Neutrophil (primary cell): Measurements from ENCODE around the gene KCNJ16.

Experiments
- H3K27ac ChIP-seq: fragments of 200-600 bp; sonication (generic); 2 replicates; pipeline ENCODE4 v1.5.1; 2016; ENCODE audit warnings: mild to moderate bottlenecking, moderate library complexity
- H3K27me3 ChIP-seq: fragments of 200-600 bp; sonication (generic); 2 replicates; pipeline ENCODE4 v1.6.0; 2016; ENCODE audit warnings: mild to moderate bottlenecking
- H3K36me3 ChIP-seq: fragments of 200-600 bp; sonication (generic); 2 replicates; pipeline ENCODE4 v1.5.1; 2017
- H3K4me1 ChIP-seq, 2 experiments: fragments of 200-600 bp in 1 of 2; sonication (generic) in 1 of 2; 1 replicate in 1 of 2; 2 replicates in 1 of 2; pipeline versions ENCODE4 v1.5.1 to v1.6.1; 2013 to 2016; ENCODE audit warnings: low read depth in 1 of 2, low read length in 1 of 2, mild to moderate bottlenecking in 1 of 2, moderate library complexity in 1 of 2; ENCODE audit not compliant: control insufficient read depth in 1 of 2, insufficient read depth in 1 of 2
- H3K4me3 ChIP-seq, 2 experiments: fragments of 200-600 bp in 1 of 2; sonication (generic) in 1 of 2; 1 replicate in 1 of 2; 2 replicates in 1 of 2; pipeline ENCODE4 v1.5.1; 2013 to 2016; ENCODE audit warnings: low read depth in 1 of 2, low read length in 1 of 2, mild to moderate bottlenecking in 1 of 2, moderate library complexity in 1 of 2
- H3K9me3 ChIP-seq: fragments of 200-600 bp; sonication (generic); 2 replicates; pipeline ENCODE4 v1.5.1; 2016
- CTCF ChIP-seq: fragments of 200-600 bp; sonication (generic); IDR thresholded peaks from 2 replicates; pipeline ENCODE4 v1.5.1; 2016; ENCODE audit warnings: antibody characterized with exemption

KCNJ16 gene

GRCh38 chr17:70091696-70092095 lies 16.7 kb downstream of the KCNJ16 start:
- no peak overlapping the region for H3K27ac ChIP-seq
- H3K27me3 ChIP-seq = no peaks in the 10 kb centered on the region
- no peaks in the 10 kb centered on the region for H3K9me3 ChIP-seq
- TF ChIP-seq CTCF = no peak
- H3K4me3 ChIP-seq = no peak overlapping the region
- H3K36me3 ChIP-seq = no peaks in the 10 kb centered on the region
- no peaks in the 10 kb centered on the region for H3K4me1 ChIP-seq

GRCh38 chr17:70093163-70093562 lies 18.1 kb downstream of the KCNJ16 start:
- no peak overlapping the region for H3K27ac ChIP-seq
- H3K4me3 ChIP-seq = no peak overlapping the region
- H3K4me1 ChIP-seq = no peaks in the 10 kb centered on the region
- H3K27me3 ChIP-seq = no peaks in the 10 kb centered on the region
- H3K9me3 ChIP-seq = no peaks in the 10 kb centered on the region
- no peak for TF ChIP-seq CTCF
- no peaks in the 10 kb centered on the region for H3K36me3 ChIP-seq

GRCh38 chr17:70095455-70095854 lies 20.4 kb downstream of the KCNJ16 start:
- no peak overlapping the region for H3K4me3 ChIP-seq
- no peak overlapping the region for H3K27ac ChIP-seq
- no peak for TF ChIP-seq CTCF
- no peaks in the 10 kb centered on the region for H3K27me3 ChIP-seq
- H3K4me1 ChIP-seq = peaks cover 0 to 9% of the 10 kb centered on the region in 2 experiments
- H3K36me3 ChIP-seq = no peaks in the 10 kb centered on the region
- no peaks in the 10 kb centered on the region for H3K9me3 ChIP-seq

GRCh38 chr17:70096861-70097260 lies 21.8 kb downstream of the KCNJ16 start:
- TF ChIP-seq CTCF = no peak
- Histone ChIP-seq H3K9me3 (no peaks in the 10 kb centered on the region), H3K4me1 (peaks cover 0 to 9% of the 10 kb centered on the region in 2 experiments), H3K36me3 (no peaks in the 10 kb centered on the region), H3K27ac (no peak overlapping the region), H3K27me3 (no peaks in the 10 kb centered on the region), H3K4me3 (no peak overlapping the region)

- TF ChIP-seq CTCF = no peak
- Histone ChIP-seq H3K4me1 (peaks cover 0 to 9% of the 10 kb centered on the region in 2 experiments), H3K9me3 (no peaks in the 10 kb centered on the region), H3K36me3 (no peaks in the 10 kb centered on the region), H3K4me3 (no peak overlapping the region), H3K27me3 (no peaks in the 10 kb centered on the region), H3K27ac (no peak overlapping the region)
These were observed 23.0 kb downstream of the KCNJ16 start for GRCh38 chr17:70098030-70098429.

GRCh38 chr17:70099294-70099693 lies 24.3 kb downstream of the KCNJ16 start:
- no peaks in the 10 kb centered on the region for H3K9me3 ChIP-seq
- no peaks in the 10 kb centered on the region for H3K27me3 ChIP-seq
- no peaks in the 10 kb centered on the region for H3K36me3 ChIP-seq
- peaks cover 0 to 9% of the 10 kb centered on the region in 2 experiments for H3K4me1 ChIP-seq
- no peak overlapping the region for H3K27ac ChIP-seq
- peak overlapping the region in 1 of 2 experiments; percentile 3 for H3K4me3 ChIP-seq
- TF ChIP-seq CTCF = no peak
